ENCODE measurements around the gene MMP11.

MMP11 gene

GRCh38 chr22:23781511-23782183 lies 9.0 kb downstream of the MMP11 start:
- no peak for DNase-seq

- DNase-seq: no peak
Measured at GRCh38 chr22:23782252-23782651, 9.6 kb downstream of the MMP11 start.

- no peak for DNase-seq
Measured at GRCh38 chr22:23782703-23783102, 10.1 kb downstream of the MMP11 start.

- no peak for DNase-seq
Measured at GRCh38 chr22:23783265-23784150, 10.9 kb downstream of the MMP11 start.

GRCh38 chr22:23784215-23784732 lies 11.6 kb downstream of the MMP11 start:
- DNase-seq: peak in 1 of 2 experiments; percentile 4

- DNase-seq: no peak
Measured at GRCh38 chr22:23786261-23786710, 13.6 kb downstream of the MMP11 start.

GRCh38 chr22:23786752-23787599 lies 14.3 kb downstream of the MMP11 start, which contains the start of gene SMARCB1:
Gene SMARCB1, plus strand, starts transcription at chr22:23786966. Its CDS starts 204 bp downstream, at chr22:23787170.
- peak; percentile 81 to 84 for DNase-seq

GRCh38 chr22:23787600-23787896 lies 14.9 kb downstream of the MMP11 start:
- no peak for DNase-seq

- DNase-seq: no peak
Measured at GRCh38 chr22:23787910-23788309, 15.3 kb downstream of the MMP11 start.

- DNase-seq: no peak
Measured at GRCh38 chr22:23789121-23789520, 16.5 kb downstream of the MMP11 start.

- DNase-seq: no peak
Measured at GRCh38 chr22:23789638-23790037, 17.0 kb downstream of the MMP11 start.

GRCh38 chr22:23790819-23791737 lies 18.4 kb downstream of the MMP11 start:
- DNase-seq: no peak

GRCh38 chr22:23791738-23792645 lies 19.3 kb downstream of the MMP11 start:
- DNase-seq: no peak

GRCh38 chr22:23793326-23793725 lies 20.7 kb downstream of the MMP11 start:
- DNase-seq: no peak

GRCh38 chr22:23796461-23796860 lies 23.8 kb downstream of the MMP11 start:
- DNase-seq: no peak

- no peak for DNase-seq
Measured at GRCh38 chr22:23800297-23801237, 27.9 kb downstream of the MMP11 start.

GRCh38 chr22:23801238-23801821 lies 28.7 kb downstream of the MMP11 start:
- DNase-seq: no peak

- DNase-seq: no peak
Measured at GRCh38 chr22:23801886-23802377, 29.3 kb downstream of the MMP11 start.
